Measurements from ENCODE around the gene PDGFA. TPM values are rescaled to one million over a fixed set of nuclear protein-coding genes. Genes with fewer than 3 reads are reported as not detected.
A peak's percentile ranks its signal among the peaks of the same experiment; 100 is the strongest.

The PDGFA gene
- total and polyA plus RNA-seq, 7 experiments from 2014 or later = 0.16 to 2.6 (median 1.1) TPM; not detected in 3

DNA sequence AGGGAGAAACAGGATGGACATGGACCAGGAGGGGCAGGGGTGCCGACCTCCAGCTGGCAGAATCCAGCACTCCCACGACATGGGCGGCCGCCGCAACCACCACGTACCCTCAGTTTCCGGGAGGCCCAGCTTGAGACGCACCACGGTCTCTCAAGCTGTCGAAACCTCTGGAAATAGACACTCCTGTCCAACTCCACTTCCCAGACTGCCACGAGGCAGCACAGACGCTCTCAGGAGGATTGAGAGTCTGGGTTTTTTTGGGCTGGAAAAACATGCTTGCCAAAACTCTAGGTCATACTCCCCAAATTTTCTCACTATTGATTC lies 37.9 kb upstream of the PDGFA start:
- H3K4me3 Mint-ChIP-seq = no peak overlapping the region
- H3K4me1 ChIP-seq (ENCODE audit: control insufficient read depth in 2 of 2, insufficient read depth in 2 of 2, low read length in 2 of 2) = no peaks in the 10 kb centered on the region
- H3K27me3 Mint-ChIP-seq = no peaks in the 10 kb centered on the region
- intact Hi-C loops (cut with micrococcal nuclease) = no loop called here
- DNase-seq (no peak), ATAC-seq (no peak)
- no peak overlapping the region for H3K4me3 ChIP-seq (ENCODE audit: low read length)
- peaks cover 0 to 6% (median 0%) of the 10 kb centered on the region in 5 donors for H3K36me3 Mint-ChIP-seq
- CTCF ChIA-PET = no interaction called here
- peaks cover 0 to 4% (median 0%) of the 10 kb centered on the region in 3 experiments for H3K36me3 ChIP-seq (ENCODE audit: control insufficient read depth in 2 of 3, insufficient read depth in 3 of 3, low read length in 3 of 3)
- peaks cover 0 to 2% (median 1%) of the 10 kb centered on the region in 7 donors for H3K4me1 Mint-ChIP-seq
- H3K9me3 ChIP-seq (ENCODE audit: control insufficient read depth in 2 of 3, low read length in 3 of 3) = no peaks in the 10 kb centered on the region
- H3K9me3 Mint-ChIP-seq = peaks cover 0 to 3% (median 0%) of the 10 kb centered on the region in 11 donors
- H3K27me3 ChIP-seq (ENCODE audit: control insufficient read depth in 2 of 2, insufficient read depth in 2 of 2, low read length in 2 of 2) = no peaks in the 10 kb centered on the region
- POLR2A ChIA-PET = no interaction called here
- H3K27ac Mint-ChIP-seq = no peak overlapping the region
- H3K27ac ChIP-seq (ENCODE audit: low read depth, low read length) = no peak overlapping the region

DNA sequence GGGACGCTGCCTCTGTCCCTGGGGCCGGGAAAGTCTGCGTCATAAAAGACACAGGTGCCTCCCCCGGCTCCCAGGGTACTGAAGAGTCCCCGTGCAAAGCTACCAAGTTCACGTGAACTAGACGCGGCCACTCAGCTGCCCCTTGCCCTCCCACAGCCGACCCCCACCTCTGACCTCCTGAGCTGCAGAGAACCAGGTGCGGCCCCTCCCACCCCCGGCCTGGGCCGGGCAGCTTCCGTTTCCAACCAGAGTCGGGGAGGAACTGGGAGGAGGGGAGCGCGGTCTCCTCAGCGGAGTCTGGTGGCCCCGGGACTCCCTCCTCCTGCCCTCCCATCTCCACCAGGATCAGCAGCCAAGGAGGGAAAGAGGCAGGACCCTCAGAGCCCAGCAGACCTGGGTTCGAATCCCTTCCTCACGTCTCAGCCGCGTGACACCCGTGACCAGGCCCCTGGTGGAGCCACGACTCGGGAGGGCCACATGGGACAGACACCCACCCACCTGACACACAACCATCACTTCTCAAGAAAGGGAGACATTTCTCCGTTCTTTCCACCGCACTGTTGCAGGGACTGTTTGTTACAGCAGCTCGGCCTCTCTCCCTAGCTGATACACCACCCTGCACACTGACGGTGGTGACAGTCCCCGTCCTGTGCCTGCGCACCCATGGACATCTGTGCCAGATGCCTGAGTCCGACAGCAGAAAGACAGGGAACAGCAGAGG lies 37.4 kb upstream of the PDGFA start:
- ChIA-PET POLR2A (no interaction called here), CTCF (interaction anchor here (0.6 kb wide), 1 partner anchor 20 kb away, joined by 5 read pairs; no protein-coding TSS in a partner anchor)
- Mint-ChIP-seq H3K4me1 (no peaks in the 10 kb centered on the region), H3K27ac (no peak overlapping the region), H3K4me3 (no peak overlapping the region), H3K36me3 (peaks cover 0 to 6% (median 0%) of the 10 kb centered on the region in 5 donors), H3K9me3 (peaks cover 0 to 3% (median 0%) of the 10 kb centered on the region in 11 donors), H3K27me3 (no peaks in the 10 kb centered on the region)
- peak; percentile 24 for ATAC-seq
- Histone ChIP-seq H3K36me3 (ENCODE audit: control insufficient read depth in 2 of 3, insufficient read depth in 3 of 3, low read length in 3 of 3) (peaks cover 0 to 4% (median 0%) of the 10 kb centered on the region in 3 experiments), H3K4me3 (ENCODE audit: low read length) (no peak overlapping the region), H3K27me3 (ENCODE audit: control insufficient read depth in 2 of 2, insufficient read depth in 2 of 2, low read length in 2 of 2) (no peaks in the 10 kb centered on the region), H3K9me3 (ENCODE audit: control insufficient read depth in 2 of 3, low read length in 3 of 3) (no peaks in the 10 kb centered on the region), H3K27ac (ENCODE audit: low read depth, low read length) (no peak overlapping the region), H3K4me1 (ENCODE audit: control insufficient read depth in 2 of 2, insufficient read depth in 2 of 2, low read length in 2 of 2) (no peaks in the 10 kb centered on the region)
- no peak for DNase-seq
- intact Hi-C loops (cut with micrococcal nuclease) = no loop called here

DNA sequence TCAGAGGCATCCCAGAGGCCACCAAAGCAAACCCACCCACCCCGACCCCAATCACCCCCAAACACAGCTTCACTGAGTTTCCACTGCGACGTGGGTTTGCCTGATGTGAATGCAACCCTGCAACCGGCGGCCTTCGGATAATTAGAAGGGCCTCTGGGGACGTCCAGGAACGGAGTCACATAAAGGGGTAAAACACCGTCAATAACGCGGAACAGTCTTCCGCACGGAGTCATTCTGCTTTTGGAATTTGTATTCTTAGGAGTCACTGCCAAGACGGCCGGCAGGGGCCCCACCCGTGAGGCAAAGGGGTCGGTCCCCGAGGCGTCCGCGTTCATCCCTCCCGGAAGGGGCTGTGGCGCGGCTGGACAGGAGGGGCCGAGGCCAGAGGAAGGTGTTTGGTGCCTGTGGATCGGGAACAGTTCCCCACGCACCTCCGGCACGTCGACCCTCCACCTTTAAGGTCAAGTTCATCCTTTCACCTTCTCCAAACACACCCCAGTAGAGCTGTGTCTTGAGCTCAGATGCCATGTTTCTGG lies 36.7 kb upstream of the PDGFA start:
- ATAC-seq (no peak), DNase-seq (no peak)
- Histone ChIP-seq H3K4me1 (ENCODE audit: control insufficient read depth in 2 of 2, insufficient read depth in 2 of 2, low read length in 2 of 2) (no peaks in the 10 kb centered on the region), H3K36me3 (ENCODE audit: control insufficient read depth in 2 of 3, insufficient read depth in 3 of 3, low read length in 3 of 3) (peaks cover 0 to 4% (median 0%) of the 10 kb centered on the region in 3 experiments), H3K27ac (ENCODE audit: low read depth, low read length) (no peak overlapping the region), H3K9me3 (ENCODE audit: control insufficient read depth in 2 of 3, low read length in 3 of 3) (no peaks in the 10 kb centered on the region), H3K27me3 (ENCODE audit: control insufficient read depth in 2 of 2, insufficient read depth in 2 of 2, low read length in 2 of 2) (no peaks in the 10 kb centered on the region), H3K4me3 (ENCODE audit: low read length) (no peak overlapping the region)
- POLR2A ChIA-PET = no interaction called here
- H3K4me3 Mint-ChIP-seq = no peak overlapping the region
- CTCF ChIA-PET = interaction anchor here (0.6 kb wide), 1 partner anchor 19 kb away, joined by 5 read pairs; no protein-coding TSS in a partner anchor
- peaks cover 0 to 3% (median 0%) of the 10 kb centered on the region in 11 donors for H3K9me3 Mint-ChIP-seq
- no peaks in the 10 kb centered on the region for H3K4me1 Mint-ChIP-seq
- H3K36me3 Mint-ChIP-seq = peaks cover 0 to 6% (median 0%) of the 10 kb centered on the region in 5 donors
- intact Hi-C loops (cut with micrococcal nuclease) = no loop called here
- H3K27ac Mint-ChIP-seq = peak overlapping the region in 1 of 9 donors; percentile 41
- no peaks in the 10 kb centered on the region for H3K27me3 Mint-ChIP-seq

DNA sequence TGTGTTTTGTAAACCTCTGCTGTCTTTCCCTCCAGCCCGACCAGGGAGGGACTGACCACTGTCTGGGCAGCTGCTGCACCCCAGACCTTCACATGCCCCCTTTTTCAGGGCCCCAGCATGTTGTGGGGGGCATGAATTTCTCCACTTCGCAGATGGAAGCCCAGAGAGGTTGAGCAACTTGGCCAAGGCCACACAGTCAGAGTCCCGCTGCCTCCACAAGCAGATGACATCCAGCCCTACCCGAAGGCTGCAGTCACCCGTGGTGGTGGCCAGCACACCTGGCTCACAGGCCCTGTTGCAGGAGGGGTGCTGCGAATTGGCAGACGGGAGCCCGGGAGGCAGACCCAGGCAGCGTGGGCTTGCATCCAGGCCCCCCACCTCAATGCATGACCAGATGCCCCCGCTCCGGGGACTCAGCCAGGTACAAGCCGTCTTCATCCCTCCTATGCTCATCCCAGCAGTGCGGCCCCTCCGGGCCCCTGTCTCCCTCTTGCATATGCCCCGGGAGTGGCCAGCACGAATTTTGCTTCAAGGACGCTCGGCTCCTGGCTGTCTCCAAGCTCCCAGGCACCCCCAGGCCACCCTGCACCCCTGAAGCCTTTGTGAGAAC lies 36.0 kb upstream of the PDGFA start:
- H3K27ac ChIP-seq (ENCODE audit: low read depth, low read length) = no peak overlapping the region
- ChIA-PET POLR2A (no interaction called here), CTCF (interaction anchor here (0.6 kb wide), 1 partner anchor 221 kb away, joined by 3 read pairs; no protein-coding TSS in a partner anchor)
- Mint-ChIP-seq H3K9me3 (no peaks in the 10 kb centered on the region), H3K36me3 (peaks cover 0 to 6% (median 0%) of the 10 kb centered on the region in 5 donors), H3K27me3 (no peaks in the 10 kb centered on the region), H3K27ac (peak overlapping the region in 1 of 9 donors; percentile 41), H3K4me1 (no peaks in the 10 kb centered on the region), H3K4me3 (no peak overlapping the region)
- H3K27me3 ChIP-seq (ENCODE audit: control insufficient read depth in 2 of 2, insufficient read depth in 2 of 2, low read length in 2 of 2) = no peaks in the 10 kb centered on the region
- H3K4me3 ChIP-seq (ENCODE audit: low read length) = no peak overlapping the region
- H3K4me1 ChIP-seq (ENCODE audit: control insufficient read depth in 2 of 2, insufficient read depth in 2 of 2, low read length in 2 of 2) = no peaks in the 10 kb centered on the region
- intact Hi-C loops (cut with micrococcal nuclease) = no loop called here
- DNase-seq = no peak
- peaks cover 0 to 5% (median 0%) of the 10 kb centered on the region in 3 experiments for H3K36me3 ChIP-seq (ENCODE audit: control insufficient read depth in 2 of 3, insufficient read depth in 3 of 3, low read length in 3 of 3)
- no peaks in the 10 kb centered on the region for H3K9me3 ChIP-seq (ENCODE audit: control insufficient read depth in 2 of 3, low read length in 3 of 3)
- ATAC-seq = no peak

DNA sequence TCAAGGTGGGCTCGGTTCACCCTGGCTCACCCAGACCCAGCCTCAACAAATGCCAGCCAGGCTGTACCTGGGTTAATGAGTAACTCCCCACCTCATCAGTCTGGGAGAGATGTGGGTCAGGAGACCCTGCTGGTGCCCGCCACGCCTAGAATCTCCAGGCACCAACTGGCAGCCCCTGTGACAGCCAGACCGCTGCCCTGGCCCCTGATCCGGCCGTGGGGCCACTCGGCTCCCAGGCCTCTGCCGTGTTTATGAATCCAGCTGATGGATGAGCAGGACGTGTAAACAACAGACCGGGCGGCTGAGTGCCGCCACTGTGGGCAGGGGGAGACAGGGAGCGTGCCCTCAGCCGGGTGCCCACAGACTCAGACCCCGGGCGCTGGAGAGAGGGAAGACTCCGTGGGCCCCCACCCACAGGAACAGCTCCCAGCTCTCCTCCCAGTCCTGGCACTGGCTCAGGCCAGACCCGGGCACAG lies 34.0 kb upstream of the PDGFA start:
- ChIA-PET CTCF (no interaction called here), POLR2A (no interaction called here)
- H3K4me1 Mint-ChIP-seq = no peaks in the 10 kb centered on the region
- H3K27ac Mint-ChIP-seq = no peak overlapping the region
- no peaks in the 10 kb centered on the region for H3K27me3 Mint-ChIP-seq
- Histone ChIP-seq H3K4me1 (ENCODE audit: control insufficient read depth in 2 of 2, insufficient read depth in 2 of 2, low read length in 2 of 2) (no peaks in the 10 kb centered on the region), H3K27me3 (ENCODE audit: control insufficient read depth in 2 of 2, insufficient read depth in 2 of 2, low read length in 2 of 2) (no peaks in the 10 kb centered on the region), H3K36me3 (ENCODE audit: control insufficient read depth in 2 of 3, insufficient read depth in 3 of 3, low read length in 3 of 3) (peaks cover 0 to 21% (median 0%) of the 10 kb centered on the region in 3 experiments), H3K27ac (ENCODE audit: low read depth, low read length) (no peak overlapping the region), H3K9me3 (ENCODE audit: control insufficient read depth in 2 of 3, low read length in 3 of 3) (no peaks in the 10 kb centered on the region), H3K4me3 (ENCODE audit: low read length) (no peak overlapping the region)
- H3K36me3 Mint-ChIP-seq = peaks cover 0 to 11% (median 4%) of the 10 kb centered on the region in 5 donors
- no peaks in the 10 kb centered on the region for H3K9me3 Mint-ChIP-seq
- intact Hi-C loops (cut with micrococcal nuclease) = no loop called here
- ATAC-seq (no peak), DNase-seq (no peak)
- H3K4me3 Mint-ChIP-seq = no peak overlapping the region

DNA sequence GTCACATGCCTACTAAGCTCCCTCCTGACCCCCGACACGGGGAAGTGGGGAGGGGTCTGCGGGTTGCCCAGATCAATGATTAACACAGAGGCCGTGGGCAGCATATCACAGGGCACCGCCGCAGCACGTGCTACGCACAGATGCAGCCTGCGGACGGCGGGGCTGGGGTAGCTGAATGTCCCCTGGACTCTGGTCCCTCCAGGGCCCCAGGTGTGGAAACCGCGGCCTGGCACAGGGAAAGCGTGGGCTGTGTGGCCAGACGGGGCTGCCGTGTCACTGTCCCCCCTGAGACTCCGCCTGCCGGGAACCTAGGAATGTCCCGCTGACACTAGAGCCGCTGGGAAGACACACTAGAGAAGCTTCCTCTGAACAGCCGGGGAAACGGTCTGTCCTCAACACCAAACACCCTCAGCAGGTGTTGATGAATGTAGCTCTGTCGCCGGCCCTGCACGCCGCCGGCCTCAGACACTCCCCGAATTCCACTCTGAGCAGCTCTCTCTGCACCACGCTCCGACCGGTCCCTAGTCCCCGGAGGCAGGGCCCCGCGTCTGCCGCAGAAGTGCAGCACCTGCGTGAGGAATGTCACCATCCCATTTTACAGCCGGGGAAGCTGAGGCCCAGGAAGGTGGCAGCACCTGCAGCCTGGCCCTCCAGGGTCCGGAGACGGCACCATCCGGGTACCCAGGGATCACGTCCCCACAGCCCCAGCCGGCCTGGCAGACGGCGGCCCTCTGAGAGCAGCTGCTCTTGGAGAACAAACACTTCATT lies 33.4 kb upstream of the PDGFA start:
- intact Hi-C loops (cut with micrococcal nuclease) = no loop called here
- Mint-ChIP-seq H3K9me3 (no peaks in the 10 kb centered on the region), H3K27me3 (no peaks in the 10 kb centered on the region), H3K36me3 (peaks cover 0 to 17% (median 5%) of the 10 kb centered on the region in 5 donors), H3K27ac (no peak overlapping the region), H3K4me3 (no peak overlapping the region), H3K4me1 (no peaks in the 10 kb centered on the region)
- H3K36me3 ChIP-seq (ENCODE audit: control insufficient read depth in 2 of 3, insufficient read depth in 3 of 3, low read length in 3 of 3) = peaks cover 0 to 21% (median 0%) of the 10 kb centered on the region in 3 experiments
- no peak overlapping the region for H3K4me3 ChIP-seq (ENCODE audit: low read length)
- no peak overlapping the region for H3K27ac ChIP-seq (ENCODE audit: low read depth, low read length)
- DNase-seq (no peak), ATAC-seq (no peak)
- no peaks in the 10 kb centered on the region for H3K4me1 ChIP-seq (ENCODE audit: control insufficient read depth in 2 of 2, insufficient read depth in 2 of 2, low read length in 2 of 2)
- CTCF ChIA-PET = interaction anchor here (0.6 kb wide), 1 partner anchor 957 kb away, joined by 3 read pairs; no protein-coding TSS in a partner anchor
- POLR2A ChIA-PET = no interaction called here
- no peaks in the 10 kb centered on the region for H3K27me3 ChIP-seq (ENCODE audit: control insufficient read depth in 2 of 2, insufficient read depth in 2 of 2, low read length in 2 of 2)
- H3K9me3 ChIP-seq (ENCODE audit: control insufficient read depth in 2 of 3, low read length in 3 of 3) = no peaks in the 10 kb centered on the region
